Smooth muscle cell (in vitro differentiated cells): ENCODE results near the gene CHURC1. TPM values are rescaled to one million over a fixed set of nuclear protein-coding genes. Genes with fewer than 3 reads are reported as not detected.

Source experiments
- DNase-seq: peaks from one replicate; lab custom pipeline; 2025; ENCODE audit not compliant: unreplicated experiment; lab: John Stamatoyannopoulos, UW
- H2AFZ ChIP-seq: fragments of 200-600 bp; sonication (generic); 2 replicates; pipeline ENCODE4 v1.6.0; 2016; ENCODE audit warnings: antibody characterized with exemption, low read depth, mild to moderate bottlenecking
- H3F3A ChIP-seq: fragments of 200-600 bp; sonication (generic); 2 replicates; pipeline ENCODE4 v1.6.0; 2017; ENCODE audit warnings: antibody characterized with exemption, low read depth
- H3K27ac ChIP-seq: fragments of 200-600 bp; sonication (generic); 2 replicates; pipeline ENCODE4 v1.5.1; 2016; ENCODE audit warnings: low read depth, mild to moderate bottlenecking
- H3K27me3 ChIP-seq: fragments of 200-600 bp; sonication (generic); 2 replicates; pipeline ENCODE4 v1.6.1; 2016; ENCODE audit warnings: low read depth, mild to moderate bottlenecking
- H3K36me3 ChIP-seq: fragments of 200-600 bp; sonication (generic); 2 replicates; pipeline ENCODE4 v1.5.1; 2016; ENCODE audit warnings: low read depth
- H3K4me1 ChIP-seq: fragments of 200-600 bp; sonication (generic); 2 replicates; pipeline ENCODE4 v1.5.1; 2016; ENCODE audit warnings: low read depth
- H3K4me2 ChIP-seq: fragments of 200-600 bp; sonication (generic); 2 replicates; pipeline ENCODE4 v1.6.0; 2016; ENCODE audit warnings: mild to moderate bottlenecking
- H3K4me3 ChIP-seq: fragments of 200-600 bp; sonication (generic); 2 replicates; pipeline ENCODE4 v1.5.1; 2016; ENCODE audit warnings: mild to moderate bottlenecking
- H3K79me2 ChIP-seq: fragments of 200-600 bp; sonication (generic); 2 replicates; pipeline ENCODE4 v1.6.0; 2016; ENCODE audit warnings: low read depth, mild to moderate bottlenecking
- H3K9ac ChIP-seq: fragments of 200-600 bp; sonication (generic); 2 replicates; pipeline ENCODE4 v1.6.0; 2016; ENCODE audit warnings: low read depth
- H3K9me3 ChIP-seq: fragments of 200-600 bp; sonication (generic); replicated peaks from 2 replicates; pipeline ENCODE4 v1.5.1; 2016; ENCODE audit warnings: low read depth
- H4K20me1 ChIP-seq: fragments of 200-600 bp; sonication (generic); 2 replicates; pipeline ENCODE4 v1.6.0; 2016; ENCODE audit warnings: low read depth
- WGBS: methylation state at CpG from one replicate; pipeline ENCODE4 v1.1.7; 2016; ENCODE audit warnings: low lambda C conversion rate; 5-methylcytosine and 5-hydroxymethylcytosine counted together
- polyA plus RNA-seq: library from polyadenylated mRNA; unstranded; fragments of >200 nt; fragmentation: Nextera tagmentation; extraction: Ambion mirVana; gene quantifications from 2 replicates; pipeline ENCODE4 v1.2.1, GENCODE V29; 2016
- total RNA-seq: library from RNA; depleted of rRNA; stranded (reverse); fragments of >200 nt; gene quantifications from 2 replicates; pipeline ENCODE4 v1.2.3, GENCODE V29; 2014
- TF ChIP-seq, protein P1 (sequence below): fragments of 200-600 bp; sonication (generic); IDR thresholded peaks from 2 replicates; pipeline ENCODE4 v1.5.1; 2017; ENCODE audit warnings: borderline replicate concordance, mild to moderate bottlenecking, antibody characterized with exemption; ENCODE audit not compliant: insufficient read depth, poor library complexity, severe bottlenecking

CHURC1 gene
- total and polyA plus RNA-seq, 2 experiments from 2014 or later, result 48.8 to 102 TPM

GRCh38 chr14:64878837-64879634, 35.2 kb upstream of the CHURC1 start:
- no peak overlapping the region for H3K9ac ChIP-seq
- no peak for DNase-seq
- no peaks in the 10 kb centered on the region for H3F3A ChIP-seq
- H3K27ac ChIP-seq, result no peak overlapping the region
- peak overlapping the region; percentile 98 for H3K4me2 ChIP-seq
- peak overlapping the region; percentile 46 for H2AFZ ChIP-seq
- H3K36me3 ChIP-seq, result no peaks in the 10 kb centered on the region
- H3K4me3 ChIP-seq, result peak overlapping the region; percentile 69
- H3K27me3 ChIP-seq, result peaks cover 93% of the 10 kb centered on the region
- H4K20me1 ChIP-seq, result no peaks in the 10 kb centered on the region
- WGBS, result 6% methylated on average over 41 of the region's 43 CpGs
- TF ChIP-seq, protein P1, sequence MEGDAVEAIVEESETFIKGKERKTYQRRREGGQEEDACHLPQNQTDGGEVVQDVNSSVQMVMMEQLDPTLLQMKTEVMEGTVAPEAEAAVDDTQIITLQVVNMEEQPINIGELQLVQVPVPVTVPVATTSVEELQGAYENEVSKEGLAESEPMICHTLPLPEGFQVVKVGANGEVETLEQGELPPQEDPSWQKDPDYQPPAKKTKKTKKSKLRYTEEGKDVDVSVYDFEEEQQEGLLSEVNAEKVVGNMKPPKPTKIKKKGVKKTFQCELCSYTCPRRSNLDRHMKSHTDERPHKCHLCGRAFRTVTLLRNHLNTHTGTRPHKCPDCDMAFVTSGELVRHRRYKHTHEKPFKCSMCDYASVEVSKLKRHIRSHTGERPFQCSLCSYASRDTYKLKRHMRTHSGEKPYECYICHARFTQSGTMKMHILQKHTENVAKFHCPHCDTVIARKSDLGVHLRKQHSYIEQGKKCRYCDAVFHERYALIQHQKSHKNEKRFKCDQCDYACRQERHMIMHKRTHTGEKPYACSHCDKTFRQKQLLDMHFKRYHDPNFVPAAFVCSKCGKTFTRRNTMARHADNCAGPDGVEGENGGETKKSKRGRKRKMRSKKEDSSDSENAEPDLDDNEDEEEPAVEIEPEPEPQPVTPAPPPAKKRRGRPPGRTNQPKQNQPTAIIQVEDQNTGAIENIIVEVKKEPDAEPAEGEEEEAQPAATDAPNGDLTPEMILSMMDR, result no peak
- H3K4me1 ChIP-seq, result no peaks in the 10 kb centered on the region
- no peaks in the 10 kb centered on the region for H3K9me3 ChIP-seq
- H3K79me2 ChIP-seq, result no peaks in the 10 kb centered on the region

- Histone ChIP-seq H3K36me3 (no peaks in the 10 kb centered on the region), H3K27ac (no peak within 1 kb of the TSS), H2AFZ (peak within 1 kb of the TSS; percentile 72), H3K4me2 (peak within 1 kb of the TSS; percentile 98), H3F3A (no peaks in the 10 kb centered on the region), H3K9me3 (no peaks in the 10 kb centered on the region), H4K20me1 (no peaks in the 10 kb centered on the region), H3K9ac (no peak within 1 kb of the TSS), H3K79me2 (no peaks in the 10 kb centered on the region), H3K27me3 (peaks cover 99% of the 10 kb centered on the region), H3K4me1 (no peaks in the 10 kb centered on the region), H3K4me3 (peak within 1 kb of the TSS; percentile 69)
- TF ChIP-seq, protein P1, result no peak
- DNase-seq, result no peak
- WGBS, result 0% methylated on average over 22 of the region's 61 CpGs
These were observed 34.5 kb upstream of the CHURC1 start, which contains the start of gene SPTB for GRCh38 chr14:64879635-64880220. SPTB (minus strand) TSS chr14:64879907; CDS start chr14:64823094, 56,813 bp downstream.

GRCh38 chr14:64880221-64881121, 33.8 kb upstream of the CHURC1 start:
- Histone ChIP-seq H3K27ac (no peak overlapping the region), H3F3A (no peaks in the 10 kb centered on the region), H3K4me3 (peak overlapping the region; percentile 69), H3K9ac (no peak overlapping the region), H2AFZ (peak overlapping the region; percentile 72), H3K79me2 (no peaks in the 10 kb centered on the region), H3K4me1 (no peaks in the 10 kb centered on the region), H4K20me1 (no peaks in the 10 kb centered on the region), H3K4me2 (peak overlapping the region; percentile 98), H3K27me3 (peaks cover 95% of the 10 kb centered on the region), H3K9me3 (no peaks in the 10 kb centered on the region), H3K36me3 (no peaks in the 10 kb centered on the region)
- 6% methylated on average over 30 of the region's 49 CpGs for WGBS
- TF ChIP-seq, protein P1, result no peak
- DNase-seq, result peak; percentile 8
